ENCODE results near the gene CLCNKA.
A peak's percentile ranks its signal among the peaks of the same experiment; 100 is the strongest.

CLCNKA gene

GRCh38 chr1:16080422-16081150 is 58.8 kb downstream of the CLCNKA start:
- H3K27ac ChIP-seq: no peak overlapping the region
- TF ChIP-seq CTCF (conservative IDR thresholded peaks at IDR 0.05): no peak

GRCh38 chr1:16081636-16082035 is 59.8 kb downstream of the CLCNKA start:
- no peak for TF ChIP-seq CTCF (conservative IDR thresholded peaks at IDR 0.05)
- no peak overlapping the region for H3K27ac ChIP-seq

- H3K27ac ChIP-seq: no peak overlapping the region
- peak; percentile 95 for TF ChIP-seq CTCF (conservative IDR thresholded peaks at IDR 0.05)
Observed at GRCh38 chr1:16082283-16083038, 60.6 kb downstream of the CLCNKA start.

- no peak overlapping the region for H3K27ac ChIP-seq
- no peak for TF ChIP-seq CTCF (conservative IDR thresholded peaks at IDR 0.05)
Observed at GRCh38 chr1:16083486-16083885, 61.6 kb downstream of the CLCNKA start.
